HG03575 (cell line): ENCODE measurements around the gene RPL18.
"Not testable (repeated sequence)": the region's sequence is repeated elsewhere in the genome, so short reads cannot be mapped to it uniquely, and the experiment has no call there.

ENCODE experiments used
- ATAC-seq: cut with Tn5 transposase; IDR thresholded peaks from one replicate; pipeline ENCODE4 v1.9.1; 2021; ENCODE audit not compliant: unreplicated experiment, insufficient number of reproducible peaks, low FRiP score; ENCODE audit errors: extremely low read depth

Gene RPL18

DNA sequence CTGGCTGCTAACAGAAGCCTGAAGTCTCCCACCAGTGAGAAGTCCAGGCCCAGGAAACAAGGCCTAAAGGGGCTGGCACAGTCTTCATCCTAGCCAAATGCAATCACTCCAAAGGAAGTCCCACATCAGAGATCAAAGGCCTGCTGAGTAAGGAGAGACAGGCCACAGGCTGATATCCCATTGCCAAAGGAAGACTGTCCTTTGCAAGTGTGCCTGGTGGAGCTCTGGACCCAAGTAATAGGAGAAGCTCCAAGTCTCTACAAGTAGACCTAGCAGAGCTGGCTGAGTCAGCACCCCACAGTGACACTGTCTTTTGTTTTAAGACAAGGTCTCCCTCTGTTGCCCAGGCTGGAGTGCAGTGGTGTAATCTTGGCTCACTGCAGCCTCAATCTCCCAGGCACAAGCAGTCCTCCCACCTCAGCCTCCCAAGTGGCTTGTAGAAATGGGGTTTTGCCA, 13.7 kb upstream of the RPL18 start:
- no peak for ATAC-seq

DNA sequence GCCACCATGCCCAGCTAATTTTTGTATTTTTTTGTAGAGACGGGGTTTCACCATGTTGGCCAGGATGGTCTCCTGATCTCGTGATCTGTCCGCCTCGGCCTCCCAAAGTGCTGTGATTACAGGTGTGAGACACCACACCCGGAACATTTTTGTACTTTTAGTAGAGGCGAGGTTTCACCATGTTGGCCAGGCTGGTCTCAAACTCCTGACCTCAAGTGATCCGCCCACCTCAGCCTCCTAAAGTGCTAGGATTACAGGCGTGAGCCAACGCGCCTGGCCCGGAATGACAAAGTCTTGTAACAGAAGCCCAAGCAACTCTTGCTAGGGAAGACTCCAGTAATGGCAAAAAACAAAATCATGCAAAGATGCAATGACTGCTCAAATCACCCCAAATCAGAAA, 13.3 kb upstream of the RPL18 start:
- not testable (repeated sequence) for ATAC-seq

DNA sequence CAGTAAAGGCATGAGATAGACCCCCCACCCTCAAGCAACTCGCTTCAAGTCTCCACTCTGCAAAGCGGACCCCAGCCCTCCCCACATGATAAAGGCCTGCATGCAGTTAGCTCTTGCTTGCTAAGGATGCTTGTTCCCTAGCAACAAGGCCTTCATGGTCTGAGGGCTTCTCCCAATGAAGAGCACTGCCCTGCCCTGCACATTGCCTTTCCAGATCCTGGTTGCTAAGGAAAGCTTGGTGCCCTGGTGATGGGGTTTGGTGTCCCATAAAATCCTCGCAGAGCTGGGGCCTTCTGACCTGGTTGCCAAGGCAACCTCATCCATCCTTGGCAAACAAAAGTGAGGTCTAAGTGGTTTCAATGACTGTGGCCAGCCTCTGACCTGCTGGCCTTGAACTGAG, 12.2 kb upstream of the RPL18 start:
- ATAC-seq = no peak

GRCh38 chr19:48630296-48631063, 11.5 kb upstream of the RPL18 start:
- no peak for ATAC-seq

DNA sequence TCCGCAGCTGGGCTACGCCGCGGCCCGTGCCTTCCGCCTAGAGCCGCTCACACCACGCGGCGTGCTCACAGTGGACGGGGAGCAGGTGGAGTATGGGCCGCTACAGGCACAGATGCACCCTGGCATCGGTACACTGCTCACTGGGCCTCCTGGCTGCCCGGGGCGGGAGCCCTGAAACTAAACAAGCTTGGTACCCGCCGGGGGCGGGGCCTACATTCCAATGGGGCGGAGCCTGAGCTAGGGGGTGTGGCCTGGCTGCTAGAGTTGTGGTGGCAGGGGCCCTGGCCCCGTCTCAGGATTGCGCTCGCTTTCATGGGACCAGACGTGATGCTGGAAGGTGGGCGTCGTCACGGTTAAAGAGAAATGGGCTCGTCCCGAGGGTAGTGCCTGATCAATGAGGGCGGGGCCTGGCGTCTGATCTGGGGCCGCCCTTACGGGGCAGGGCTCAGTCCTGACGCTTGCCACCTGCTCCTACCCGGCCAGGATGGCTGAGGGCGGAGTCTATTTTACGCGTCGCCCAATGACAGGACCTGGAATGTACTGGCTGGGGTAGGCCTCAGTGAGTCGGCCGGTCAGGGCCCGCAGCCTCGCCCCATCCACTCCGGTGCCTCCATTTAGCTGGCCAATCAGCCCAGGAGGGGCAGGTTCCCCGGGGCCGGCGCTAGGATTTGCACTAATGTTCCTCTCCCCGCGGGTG, 10.8 kb upstream of the RPL18 start:
- ATAC-seq = no peak

- ATAC-seq = no peak
Measured at GRCh38 chr19:48629297-48629598, 10.3 kb upstream of the RPL18 start.

- no peak for ATAC-seq
Measured at GRCh38 chr19:48628486-48629296, 9.7 kb upstream of the RPL18 start.

DNA sequence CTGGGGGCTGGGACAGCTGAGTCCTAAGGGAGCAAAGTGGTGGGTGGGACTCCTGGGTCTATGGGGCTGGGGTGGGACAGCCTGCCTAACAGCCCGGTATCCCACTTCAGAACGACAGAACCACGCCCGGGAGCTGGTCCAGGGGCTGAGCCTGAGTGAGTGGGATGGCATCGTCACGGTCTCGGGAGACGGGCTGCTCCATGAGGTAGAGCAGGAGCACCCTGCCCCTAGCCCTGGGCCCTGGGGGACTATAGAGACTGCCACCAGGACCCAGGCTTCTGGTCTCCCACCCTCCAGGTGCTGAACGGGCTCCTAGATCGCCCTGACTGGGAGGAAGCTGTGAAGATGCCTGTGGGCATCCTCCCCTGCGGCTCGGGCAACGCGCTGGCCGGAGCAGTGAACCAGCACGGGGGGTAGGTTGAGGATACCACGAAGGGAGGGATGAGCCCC, 8.9 kb upstream of the RPL18 start:
- no peak for ATAC-seq

DNA sequence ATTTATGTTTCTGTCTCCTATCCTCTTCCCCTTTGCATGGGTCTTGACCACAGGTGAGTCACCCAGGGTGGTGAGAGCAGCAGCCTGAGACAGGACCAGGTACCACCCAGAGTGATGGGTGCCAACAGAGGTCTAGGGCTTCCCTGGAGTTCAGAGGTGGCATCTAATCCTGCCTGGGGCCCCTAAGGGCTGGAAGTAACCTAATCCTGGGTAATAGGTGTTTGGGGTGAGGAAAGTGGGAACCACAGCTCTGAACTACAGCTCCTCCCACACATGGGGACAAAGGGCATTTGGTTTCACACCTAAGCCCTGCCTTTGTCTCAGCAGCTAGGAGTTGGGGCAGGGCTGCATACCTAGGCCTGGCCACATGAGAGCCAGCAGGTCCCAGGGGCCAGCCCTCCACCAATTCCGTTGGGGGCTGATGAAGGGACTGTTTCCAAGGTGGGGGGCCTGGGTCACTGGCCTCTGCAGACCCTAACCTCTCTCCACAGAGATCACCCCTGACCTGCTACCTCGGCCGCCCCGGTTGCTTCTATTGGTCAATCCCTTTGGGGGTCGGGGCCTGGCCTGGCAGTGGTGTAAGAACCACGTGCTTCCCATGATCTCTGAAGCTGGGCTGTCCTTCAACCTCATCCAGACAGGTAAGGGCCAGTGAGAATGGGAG, 8.4 kb upstream of the RPL18 start:
- no peak for ATAC-seq

GRCh38 chr19:48625891-48626327, 6.9 kb upstream of the RPL18 start:
- ATAC-seq = no peak

DNA sequence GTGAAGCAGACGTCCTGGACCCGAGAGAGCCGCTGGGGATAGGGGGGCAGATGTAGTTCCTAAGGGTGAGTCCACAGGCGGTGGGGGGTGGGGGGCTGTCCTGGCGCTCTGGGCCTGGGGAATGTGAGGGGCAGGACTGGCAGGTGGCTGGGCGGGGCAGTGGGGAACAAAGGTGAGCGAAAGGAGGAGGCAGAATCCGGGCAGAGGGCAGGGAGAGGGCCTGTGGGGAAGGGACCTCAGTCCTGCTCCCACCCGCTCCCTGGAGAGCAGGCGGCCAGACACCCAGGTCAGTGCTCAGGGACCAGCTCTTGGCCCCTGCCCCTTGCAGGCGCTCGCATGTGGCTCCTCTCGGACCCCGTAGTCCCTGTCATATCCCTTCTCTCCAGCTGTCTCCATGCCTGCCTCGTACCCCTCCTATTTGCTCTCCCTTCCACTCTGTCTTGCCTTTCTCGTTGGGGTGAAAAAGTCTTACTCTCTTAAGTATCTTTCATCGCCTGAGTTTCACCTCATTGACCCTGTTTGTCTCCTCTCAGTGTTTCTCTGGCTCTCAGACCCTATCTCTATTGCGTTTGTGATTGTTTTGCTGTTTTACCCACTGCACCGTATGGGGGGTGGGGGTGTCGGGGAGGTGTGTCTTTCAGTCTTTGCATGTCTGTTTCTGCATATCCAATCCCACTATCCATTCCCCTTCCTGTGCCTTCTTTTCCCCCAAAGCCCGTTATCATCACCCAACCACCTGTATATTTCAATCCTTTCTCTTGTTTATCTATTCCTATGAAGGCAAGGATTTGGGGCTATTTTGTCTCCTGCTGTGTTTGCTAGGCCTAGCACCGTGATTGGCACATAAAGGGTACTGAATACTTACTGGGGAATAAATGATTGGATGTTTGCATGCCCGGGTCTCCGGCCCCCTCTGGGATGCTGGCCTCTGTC, 6.1 kb upstream of the RPL18 start:
- no peak for ATAC-seq

- no peak for ATAC-seq
Measured at GRCh38 chr19:48624067-48624594, 5.2 kb upstream of the RPL18 start.

GRCh38 chr19:48623556-48624066, 4.6 kb upstream of the RPL18 start:
- ATAC-seq = no peak

DNA sequence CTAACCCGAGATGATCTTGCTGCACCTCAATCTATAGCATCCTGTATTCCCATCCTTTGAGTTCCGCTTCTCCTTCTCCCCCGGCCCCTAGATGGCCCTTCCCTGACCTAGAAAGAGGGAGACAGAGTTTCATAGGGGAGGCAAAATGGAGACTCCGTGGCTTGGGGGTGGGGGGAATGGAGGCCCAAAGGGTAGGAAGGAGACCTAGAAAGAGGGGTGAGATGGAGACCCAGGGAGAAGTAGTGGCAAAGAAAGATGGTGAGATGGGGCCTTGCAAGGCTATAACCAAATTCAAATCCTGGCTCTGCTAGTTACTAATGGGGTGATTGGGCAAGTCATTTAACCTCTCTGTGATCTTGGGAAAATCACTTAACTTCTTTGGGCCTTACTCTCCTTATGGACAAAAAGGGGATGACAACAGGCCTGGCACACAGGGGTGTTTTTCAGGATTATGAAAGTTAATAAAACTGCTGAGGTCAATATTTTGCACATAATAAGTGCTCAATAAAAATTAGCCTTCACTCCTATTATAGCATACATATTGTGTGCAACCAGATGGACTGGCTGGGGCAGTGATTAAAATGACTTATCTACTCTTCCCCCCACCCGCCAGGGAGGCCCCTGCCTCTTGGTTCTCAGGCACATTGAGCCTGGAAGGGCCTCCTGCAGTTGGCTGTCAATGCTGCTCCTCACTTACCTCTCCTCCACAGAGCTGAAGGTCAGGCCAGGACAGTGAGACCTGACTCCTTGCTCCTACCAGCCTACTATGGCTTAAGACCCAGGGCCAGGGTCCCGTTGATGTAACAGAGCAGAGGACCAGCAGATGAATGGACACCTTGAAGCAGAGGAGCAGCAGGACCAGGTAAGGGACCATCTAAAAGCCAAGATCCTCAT, 961 bp upstream of the RPL18 start:
- ATAC-seq = no peak

DNA sequence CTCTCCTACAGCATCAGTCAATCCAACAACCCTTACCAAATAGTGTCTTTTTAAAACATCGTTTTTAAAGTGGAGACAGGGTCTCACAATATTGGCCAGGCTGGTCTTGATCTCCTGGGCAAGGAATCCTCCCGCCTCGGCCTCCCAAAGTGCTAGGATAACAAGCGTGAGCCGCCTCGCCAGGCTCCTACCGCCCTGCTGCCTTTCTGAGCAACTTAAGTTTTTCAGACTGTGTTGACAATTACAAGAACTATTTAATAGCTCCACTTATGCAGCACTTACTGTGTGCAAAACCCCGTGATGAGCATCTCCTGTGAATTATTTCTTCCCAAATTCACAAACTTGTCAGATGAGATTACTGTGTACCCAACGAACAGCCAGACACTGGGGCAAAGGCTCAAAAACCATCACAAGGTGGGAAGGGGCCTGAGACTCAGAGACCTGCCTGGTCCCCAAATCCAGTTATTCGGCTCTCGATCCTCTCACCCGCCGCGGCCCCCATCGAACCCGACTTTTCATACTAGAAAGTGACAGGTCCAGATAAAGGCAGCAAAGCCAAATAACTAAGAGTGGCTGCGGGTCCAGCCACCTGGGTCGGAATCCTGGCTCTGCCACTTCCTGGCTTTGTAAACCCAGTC, 581 bp downstream of the RPL18 start:
- ATAC-seq = no peak

- ATAC-seq = no peak
Measured at GRCh38 chr19:48617146-48617937, 1.6 kb downstream of the RPL18 start.
